SU-DHL-6 (cell line): Measurements from ENCODE around the gene PKNOX2.

Experiments
- H2AFZ ChIP-seq: fragments of 200-600 bp; sonication (generic); 2 replicates; pipeline ENCODE4 v1.6.1; 2014; ENCODE audit warnings: low read depth, mild to moderate bottlenecking, moderate library complexity, mixed read lengths, antibody characterized with exemption, low read length; ENCODE audit not compliant: severe bottlenecking
- H3F3A ChIP-seq: fragments of 200-600 bp; shearing (Covaris generic); 2 replicates; pipeline ENCODE4 v1.6.0; 2016; ENCODE audit warnings: antibody characterized with exemption, mild to moderate bottlenecking; ENCODE audit not compliant: insufficient read depth
- H3K27ac ChIP-seq: fragments of 200-600 bp; sonication (generic); 2 replicates; pipeline ENCODE4 v1.5.1; 2016; ENCODE audit warnings: low read depth, mild to moderate bottlenecking, low read length, moderate library complexity, mixed read lengths
- H3K27me3 ChIP-seq: fragments of 200-600 bp; sonication (generic), shearing (Covaris generic); 2 replicates; pipeline ENCODE4 v1.6.0; 2014; ENCODE audit warnings: mild to moderate bottlenecking, low read length
- H3K36me3 ChIP-seq: fragments of 200-600 bp; sonication (generic); 2 replicates; pipeline ENCODE4 v1.6.1; 2014; ENCODE audit warnings: mild to moderate bottlenecking, low read length, mixed read lengths
- H3K4me2 ChIP-seq: fragments of 300-600, 200-600 bp; shearing (Covaris generic), sonication (generic); 2 replicates; pipeline ENCODE4 v1.6.0; 2014; ENCODE audit warnings: low read length, low read depth, mild to moderate bottlenecking; ENCODE audit not compliant: poor library complexity, severe bottlenecking
- H3K4me3 ChIP-seq: fragments of 200-600 bp; sonication (generic); 2 replicates; pipeline ENCODE4 v1.5.1; 2014; ENCODE audit warnings: antibody characterized with exemption, low read length, mild to moderate bottlenecking, mixed read lengths; ENCODE audit not compliant: insufficient read depth, poor library complexity, severe bottlenecking
- H3K79me2 ChIP-seq: fragments of 200-600 bp; sonication (generic); 2 replicates; pipeline ENCODE4 v1.6.1; 2014; ENCODE audit warnings: mild to moderate bottlenecking, low read length, moderate library complexity; ENCODE audit not compliant: insufficient read depth
- H3K9ac ChIP-seq: fragments of 200-600 bp; sonication (generic); 2 replicates; pipeline ENCODE4 v1.7.0; 2014; ENCODE audit warnings: mild to moderate bottlenecking, low read length
- H3K9me2 ChIP-seq: fragments of 200-600 bp; sonication (generic); replicated peaks from 2 replicates; pipeline ENCODE4 v1.6.1; 2014; ENCODE audit warnings: low read length; ENCODE audit not compliant: insufficient read depth
- H3K9me3 ChIP-seq: fragments of 200-600 bp; sonication (generic); 2 replicates; pipeline ENCODE4 v1.6.1; 2014; ENCODE audit warnings: low read length, mixed read lengths; ENCODE audit not compliant: insufficient read depth
- H4K20me1 ChIP-seq: fragments of 200-600 bp; sonication (generic); 2 replicates; pipeline ENCODE4 v1.6.1; 2014; ENCODE audit warnings: low read depth, mild to moderate bottlenecking, antibody characterized with exemption, low read length, moderate library complexity, mixed read lengths
- CTCF ChIP-seq: fragments of 200-600 bp; sonication (generic); IDR thresholded peaks from one replicate; pipeline ENCODE4 v1.5.1; 2017; ENCODE audit warnings: antibody characterized with exemption, mild to moderate bottlenecking, low read length, moderate library complexity; ENCODE audit not compliant: insufficient read depth, poor library complexity, severe bottlenecking
- EZH2phosphoT487 ChIP-seq: fragments of 200-600 bp; sonication (generic), shearing (Covaris generic); conservative IDR thresholded peaks from 2 replicates; pipeline ENCODE4 v1.6.1; 2018; ENCODE audit warnings: mild to moderate bottlenecking, antibody characterized with exemption, low read length, moderate library complexity, mixed read lengths

PKNOX2 gene

GRCh38 chr11:125433454-125434121, 269.0 kb downstream of the PKNOX2 start:
- Histone ChIP-seq H3K4me3 (no peak overlapping the region), H3K27me3 (no peaks in the 10 kb centered on the region), H3K9me3 (no peaks in the 10 kb centered on the region), H3K4me2 (no peak overlapping the region), H3K9ac (no peak overlapping the region), H3K9me2 (no peaks in the 10 kb centered on the region), H4K20me1 (no peaks in the 10 kb centered on the region), H3K36me3 (no peaks in the 10 kb centered on the region), H3K79me2 (no peaks in the 10 kb centered on the region), H2AFZ (no peak overlapping the region), H3F3A (no peaks in the 10 kb centered on the region), H3K27ac (no peak overlapping the region)
- TF ChIP-seq CTCF (no peak), EZH2phosphoT487 (no peak)

- Histone ChIP-seq H4K20me1 (no peaks in the 10 kb centered on the region), H3K4me2 (no peak overlapping the region), H3K9me3 (no peaks in the 10 kb centered on the region), H3F3A (no peaks in the 10 kb centered on the region), H3K27ac (no peak overlapping the region), H3K79me2 (no peaks in the 10 kb centered on the region), H2AFZ (no peak overlapping the region), H3K4me3 (no peak overlapping the region), H3K9me2 (no peaks in the 10 kb centered on the region), H3K9ac (no peak overlapping the region), H3K27me3 (no peaks in the 10 kb centered on the region), H3K36me3 (no peaks in the 10 kb centered on the region)
- TF ChIP-seq CTCF (no peak), EZH2phosphoT487 (no peak)
Observed at GRCh38 chr11:125435461-125436238, 271.1 kb downstream of the PKNOX2 start.

GRCh38 chr11:125441648-125442410, 277.3 kb downstream of the PKNOX2 start:
- Histone ChIP-seq H3K36me3 (no peaks in the 10 kb centered on the region), H3K9me2 (no peaks in the 10 kb centered on the region), H3K27ac (no peak overlapping the region), H3K9ac (no peak overlapping the region), H4K20me1 (no peaks in the 10 kb centered on the region), H3K79me2 (no peaks in the 10 kb centered on the region), H3K4me3 (no peak overlapping the region), H3K27me3 (no peaks in the 10 kb centered on the region), H2AFZ (no peak overlapping the region), H3K9me3 (no peaks in the 10 kb centered on the region), H3K4me2 (no peak overlapping the region), H3F3A (no peaks in the 10 kb centered on the region)
- TF ChIP-seq CTCF (no peak), EZH2phosphoT487 (no peak)
